MM.1S (cell line): ENCODE data around the gene SRGAP2B.
"Not testable (repeated sequence)": the region's sequence is repeated elsewhere in the genome, so short reads cannot be mapped to it uniquely, and the experiment has no call there.

ENCODE experiments used
- CTCF ChIP-seq: fragments of 300-600 bp; sonication (generic); IDR thresholded peaks from 2 replicates; pipeline ENCODE4 v1.5.1; 2016; ENCODE audit warnings: antibody characterized with exemption, low read length, mixed read lengths
- EZH2 ChIP-seq: fragments of 300-600 bp; sonication (generic); optimal IDR thresholded peaks from 2 replicates; pipeline ENCODE3; 2017; ENCODE audit warnings: low read depth, mild to moderate bottlenecking, antibody characterized with exemption, low read length, mixed read lengths
- EZH2phosphoT487 ChIP-seq: fragments of 300-600 bp; sonication (generic); IDR thresholded peaks from 2 replicates; pipeline ENCODE4 v1.6.1; 2018; ENCODE audit warnings: antibody characterized with exemption, low read length

DNA sequence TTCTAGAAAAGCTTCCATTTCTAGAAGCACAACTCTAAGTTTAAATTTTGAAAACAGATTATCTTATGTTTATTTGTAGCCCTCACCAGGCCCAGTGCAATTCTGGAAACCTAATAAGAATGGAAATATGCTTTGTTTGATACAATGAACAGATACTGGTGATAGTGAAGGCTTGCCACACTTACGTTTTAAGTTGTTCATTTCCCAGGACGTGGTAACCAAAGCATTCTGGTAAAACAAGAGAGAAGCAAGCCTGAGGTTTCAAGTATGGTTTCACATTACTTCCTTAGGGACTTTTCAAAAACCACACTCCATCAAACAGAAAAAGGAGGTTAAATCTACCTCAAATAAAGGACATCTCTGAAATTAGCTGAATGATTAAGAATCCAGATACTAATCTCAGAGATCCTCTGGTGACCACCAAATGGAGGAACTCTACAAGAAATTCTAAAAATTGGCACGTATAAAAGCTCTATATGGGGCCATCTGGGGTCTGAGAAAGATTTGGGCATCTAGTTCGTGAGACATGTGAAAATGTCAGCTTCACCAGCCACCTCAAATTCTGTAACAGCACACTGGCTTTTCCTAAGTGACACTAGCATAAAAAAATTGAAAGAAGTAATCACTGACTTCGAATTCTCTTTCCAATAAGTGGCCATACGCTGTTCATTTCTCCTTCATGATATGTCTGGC is 164.9 kb downstream of the SRGAP2B start:
- TF ChIP-seq CTCF, EZH2, EZH2phosphoT487: not testable (repeated sequence)
